Measurements from ENCODE around the gene CYP27B1. TPM values are rescaled to one million over a fixed set of nuclear protein-coding genes. Genes with fewer than 3 reads are reported as not detected.
A peak's percentile ranks its signal among the peaks of the same experiment; 100 is the strongest.

Gene CYP27B1
- total and polyA plus RNA-seq, 10 of the 15 experiments (the other 5 are each of a cell fraction or from before 2014, with no cell fraction given), result 0.10 to 2.7 (median 1.1) TPM

- no peak for TF ChIP-seq E2F8 (IDR thresholded peaks at IDR 0.05; ENCODE audit: low read depth, partially characterized antibody)
- no peak for TF ChIP-seq PML (IDR thresholded peaks at IDR 0.05; ENCODE audit: low read length)
- no peak for TF ChIP-seq TBL1XR1 (IDR thresholded peaks at IDR 0.05; ENCODE audit: low read depth, low read length)
- TF ChIP-seq SIX5 (IDR thresholded peaks at IDR 0.05; ENCODE audit: low read depth, low read length, severe bottlenecking), result no peak
- no peak for TF ChIP-seq IRF5 (IDR thresholded peaks at IDR 0.05; ENCODE audit: borderline replicate concordance)
- TF ChIP-seq TCF3 (IDR thresholded peaks at IDR 0.05; ENCODE audit: borderline replicate concordance, insufficient read depth, low read depth, low read length), result no peak
- no peak for TF ChIP-seq CREM (IDR thresholded peaks at IDR 0.05; ENCODE audit: low read depth)
- no peak for TF ChIP-seq POLR2AphosphoS2 (IDR thresholded peaks at IDR 0.05; ENCODE audit: low read depth, low read length)
- TF ChIP-seq ETV6 (conservative IDR thresholded peaks at IDR 0.05 in 1 of 2, IDR thresholded peaks at IDR 0.05 in 1 of 2; ENCODE audit: borderline replicate concordance in 1 of 2, low read depth in 1 of 2), result no peak
- no peak for TF ChIP-seq TAF1 (IDR thresholded peaks at IDR 0.05; ENCODE audit: borderline replicate concordance, low read depth, low read length)
- peak; percentile 62 to 66; a peak in 2 of 4 replicates for TF ChIP-seq BHLHE40 (IDR thresholded peaks at IDR 0.05; ENCODE audit: borderline replicate concordance in 1 of 2, low read depth in 2 of 2, low read length in 1 of 2)
- TF ChIP-seq ZBTB33 (IDR thresholded peaks at IDR 0.05), result no peak
- TF ChIP-seq ZNF24 (IDR thresholded peaks at IDR 0.05), result no peak
- no peak for TF ChIP-seq EZH2 (IDR thresholded peaks at IDR 0.05; ENCODE audit: borderline replicate concordance, control insufficient read depth, low read depth, low read length)
- no peak for TF ChIP-seq ZNF274 (IDR thresholded peaks at IDR 0.05; ENCODE audit: insufficient read depth, insufficient read length)
- TF ChIP-seq SUPT20H (IDR thresholded peaks at IDR 0.05; ENCODE audit: borderline replicate concordance, control insufficient read depth, low read depth, low read length), result no peak
- no peak for TF ChIP-seq CHD2 (IDR thresholded peaks at IDR 0.05; ENCODE audit: borderline replicate concordance, low read depth, low read length)
- no peak for TF ChIP-seq CBFB (IDR thresholded peaks at IDR 0.05; ENCODE audit: low read depth)
- no peak for TF ChIP-seq HDAC2 (IDR thresholded peaks at IDR 0.05)
- no peak for TF ChIP-seq SP1 (IDR thresholded peaks at IDR 0.05; ENCODE audit: low read depth, low read length)
- 0 out of 2 replicates have a peak, but pooled peaks have one; percentile 35 for TF ChIP-seq LARP7 (IDR thresholded peaks at IDR 0.05)
- no peak for TF ChIP-seq DPF2 (IDR thresholded peaks at IDR 0.05)
- no peak for TF ChIP-seq BRCA1 (IDR thresholded peaks at IDR 0.05; ENCODE audit: low read depth, low read length)
- TF ChIP-seq TCF12 (IDR thresholded peaks at IDR 0.05; ENCODE audit: low read depth, low read length), result no peak
- no peak for TF ChIP-seq MYC (IDR thresholded peaks at IDR 0.05; ENCODE audit: insufficient read depth, insufficient read length, insufficient replicate concordance, low read length, severe bottlenecking)
These were observed 10.2 kb downstream of the CYP27B1 start (continued) for GRCh38 chr12:57756406-57757341.

All from GM12878 (cell line).